ENCODE data around the gene CCT6A.
"Not testable (repeated sequence)": the region's sequence is repeated elsewhere in the genome, so short reads cannot be mapped to it uniquely, and the experiment has no call there.

The CCT6A gene

DNA sequence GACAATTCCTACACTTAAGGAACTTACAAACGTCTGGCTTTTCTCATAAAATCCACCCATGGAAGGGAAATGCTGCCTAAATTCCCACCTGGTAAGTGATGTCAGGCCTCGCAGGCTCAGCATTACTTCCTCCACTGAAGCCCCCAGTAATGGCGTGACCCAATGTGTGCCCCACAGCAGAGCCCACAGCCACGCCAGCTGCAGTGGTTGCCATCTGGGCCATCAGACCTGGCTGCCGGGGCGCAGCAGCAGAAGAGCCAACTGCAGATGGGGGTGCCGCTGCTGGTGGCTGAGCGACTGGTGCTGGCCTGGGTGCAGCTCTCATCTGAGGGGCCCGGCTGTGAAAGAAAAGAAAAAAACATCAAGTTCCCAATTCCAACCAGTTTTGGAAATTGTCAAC lies 52.6 kb downstream of the CCT6A start:
- DNase-seq: not testable (repeated sequence)

DNA sequence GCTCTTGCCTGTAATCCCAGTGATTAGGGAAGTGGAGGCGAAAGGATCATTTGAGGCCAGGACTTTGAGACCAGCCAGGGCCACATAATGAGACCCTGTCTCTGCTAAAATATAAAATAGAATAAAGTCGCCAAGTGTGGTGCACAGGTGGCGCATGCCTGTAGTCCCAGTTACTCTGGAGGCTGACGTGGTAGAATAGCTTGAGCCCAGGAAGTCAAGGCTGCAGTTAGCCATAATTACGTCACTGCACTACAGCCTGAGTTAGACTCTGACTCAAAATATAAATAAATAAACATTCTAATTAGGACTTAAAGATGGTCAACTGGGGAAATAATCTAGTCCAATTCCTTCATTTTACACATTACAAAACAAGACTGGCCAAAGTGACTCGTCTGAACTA lies 53.9 kb downstream of the CCT6A start:
- DNase-seq: no peak

DNA sequence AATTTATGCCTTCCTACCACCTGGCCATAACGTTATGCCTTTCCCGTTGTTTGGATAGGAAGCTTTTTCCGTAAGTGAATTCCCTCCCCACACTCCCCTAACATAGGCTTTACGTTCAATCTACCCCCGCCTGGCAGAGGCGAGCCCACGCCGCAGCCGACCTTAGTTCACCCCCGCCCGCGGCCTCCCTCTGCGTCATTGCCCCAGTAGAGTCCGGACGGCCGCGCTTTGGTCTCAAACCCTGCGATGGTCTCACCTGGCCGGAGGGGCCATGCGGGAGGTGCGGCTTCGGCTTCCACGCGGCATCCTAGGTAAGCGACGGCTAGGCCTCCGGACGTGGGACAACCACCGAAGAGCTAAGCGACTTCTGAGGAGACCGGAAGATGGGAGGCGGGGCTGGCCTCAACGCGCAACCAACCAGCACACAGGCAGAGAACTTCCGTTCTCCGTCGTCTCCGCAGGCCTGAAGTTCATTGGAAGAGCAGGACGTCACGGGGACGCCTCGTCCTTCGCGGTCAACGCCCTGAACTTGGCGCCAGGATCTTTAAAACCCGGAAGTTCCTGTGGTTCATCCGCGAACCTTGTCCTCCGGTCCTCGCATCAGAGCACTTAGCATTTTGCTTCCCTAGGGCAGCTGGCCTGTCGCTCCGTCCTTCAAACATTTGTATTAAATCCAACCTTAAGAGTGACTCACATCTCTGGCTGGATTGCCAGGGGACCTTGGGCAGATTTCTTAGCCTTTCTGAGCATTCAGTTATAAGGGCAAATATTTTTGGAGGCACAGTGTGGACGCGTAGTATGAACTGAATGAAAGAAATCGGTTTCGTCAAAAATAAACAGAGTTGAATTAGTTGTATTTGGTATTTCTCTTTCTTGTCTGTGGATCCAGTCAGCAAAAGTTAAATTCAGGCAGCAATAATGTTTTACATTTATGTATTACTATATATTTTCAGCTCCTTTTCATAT lies 54.8 kb downstream of the CCT6A start, which contains the start of gene CHCHD2:
TSS of gene CHCHD2 (minus strand) at position 369 of the 966 bp plus-strand sequence. CDS start at position 306, 63 bp downstream.
- DNase-seq: peak; percentile 63

DNA sequence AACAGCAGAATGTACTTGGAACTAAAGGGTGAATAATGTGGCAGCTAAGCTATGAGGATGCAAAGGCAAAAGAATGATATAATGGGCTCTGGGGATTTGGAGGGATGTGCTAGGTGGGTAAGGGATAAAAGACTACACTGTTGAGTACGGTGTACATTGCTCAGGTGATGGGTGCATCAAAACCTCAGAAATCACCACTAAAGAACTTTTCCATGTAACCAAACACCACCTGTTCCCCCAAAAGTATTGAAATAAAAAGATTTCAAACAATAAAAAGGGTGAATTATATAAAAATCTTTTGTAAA lies 56.3 kb downstream of the CCT6A start:
- no peak for DNase-seq

DNA sequence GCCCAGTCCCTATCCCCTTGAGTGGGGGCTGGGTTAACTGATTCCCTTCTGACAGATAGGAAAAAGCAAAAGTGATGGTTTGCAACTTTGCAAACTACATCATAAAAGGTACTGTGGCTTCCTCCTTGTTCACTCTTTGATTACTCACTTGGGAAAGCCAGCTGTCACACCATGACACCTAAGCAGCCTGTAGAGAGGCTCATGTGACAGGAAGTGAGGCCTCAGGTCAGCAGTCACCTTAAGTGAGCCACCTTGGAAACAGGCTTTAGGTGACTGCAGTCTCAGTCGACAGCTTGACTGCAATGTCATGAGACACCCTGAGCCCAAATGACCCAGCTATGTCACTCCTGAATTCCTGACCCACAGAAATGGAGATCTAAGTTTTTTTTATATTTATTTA lies 59.0 kb downstream of the CCT6A start:
- no peak for DNase-seq

DNA sequence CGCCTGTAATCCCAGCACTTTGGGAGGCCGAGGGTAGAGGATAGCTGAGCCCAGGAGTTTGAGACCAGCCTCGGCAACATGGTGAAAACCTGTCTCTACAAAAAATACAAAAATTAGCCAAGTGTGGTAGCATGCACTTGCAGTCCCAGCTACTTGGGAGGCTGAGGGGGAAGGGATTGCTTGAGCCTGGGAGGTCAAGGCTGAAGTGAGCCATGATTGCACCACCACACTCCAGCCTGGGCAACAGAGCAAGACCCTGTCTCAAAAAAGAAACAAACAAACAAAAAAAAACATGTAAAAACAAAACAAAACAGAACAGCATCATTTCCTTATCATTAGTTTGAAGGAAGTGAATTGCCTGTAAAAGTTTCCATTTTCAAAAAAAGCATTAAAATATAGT lies 60.7 kb downstream of the CCT6A start:
- DNase-seq: not testable (repeated sequence)
